Panc1 (cell line): ENCODE data around the gene CPPED1. TPM values are rescaled to one million over a fixed set of nuclear protein-coding genes. Genes with fewer than 3 reads are reported as not detected.

Experiments
- ATAC-seq: fragments of 200-7000 bp; cut with Tn5 transposase; 2 replicates; pipeline ENCODE4 v1.9.1; 2020; ENCODE audit warnings: mild to moderate bottlenecking, moderate library complexity
- BruUV-seq: library from RNA; stranded (reverse); fragments of 400-500 nt; replicated peaks from 2 replicates; lab custom pipeline; 2021; lab: Mats Ljungman, UMichigan
- CTCF ChIA-PET: fragments of 300-600 bp; sonication (Branson Sonifier 250); formaldehyde crosslinking; loops from one replicate; lab custom pipeline; 2022; ENCODE audit warnings: antibody characterized with exemption; lab: Charles Lee
- POLR2A ChIA-PET: fragments of 300-600 bp; sonication (Branson Sonifier 250); formaldehyde crosslinking; loops from one replicate; lab custom pipeline; 2022; ENCODE audit warnings: antibody characterized with exemption; lab: Charles Lee
- DNase-seq: peaks from one replicate; pipeline ENCODE4 v3.0.0-alpha.2; 2010; ENCODE audit warnings: low read depth, low spot score
- H3K27ac ChIP-seq: 2 replicates; pipeline ENCODE4 v1.5.1; 2011; ENCODE audit warnings: mild to moderate bottlenecking, low read length, inconsistent platforms
- H3K27me3 ChIP-seq: fragments of 200-500 bp; sonication (Bioruptor generic); 2 replicates; pipeline ENCODE4 v1.6.0; 2014; ENCODE audit warnings: low read length, inconsistent platforms; ENCODE audit not compliant: control insufficient read depth, insufficient read depth
- H3K36me3 ChIP-seq: fragments of 200-500 bp; sonication (Bioruptor generic); 2 replicates; pipeline ENCODE4 v1.5.1; 2014; ENCODE audit warnings: inconsistent platforms, mild to moderate bottlenecking, low read length, moderate library complexity; ENCODE audit not compliant: control insufficient read depth, insufficient read depth
- H3K4me1 ChIP-seq: 2 replicates; pipeline ENCODE4 v1.5.1; 2011; ENCODE audit warnings: inconsistent platforms, mild to moderate bottlenecking, low read length, moderate library complexity; ENCODE audit not compliant: control insufficient read depth, insufficient read depth
- H3K4me3 ChIP-seq, 2 experiments: 2 replicates each; pipeline ENCODE4 v1.5.1; 2011 to 2012; ENCODE audit warnings: low read depth in 2 of 2, low read length in 2 of 2, mild to moderate bottlenecking in 2 of 2, inconsistent platforms in 1 of 2, moderate library complexity in 1 of 2
- H3K9me3 ChIP-seq: fragments of 200-500 bp; sonication (Bioruptor generic); 2 replicates; pipeline ENCODE4 v1.5.1; 2014; ENCODE audit warnings: low read depth, mild to moderate bottlenecking, inconsistent platforms, low read length, moderate library complexity; ENCODE audit not compliant: control insufficient read depth, insufficient read depth
- CTCF ChIP-seq: fragments of 450-650 bp; IDR thresholded peaks from 2 replicates; pipeline ENCODE4 v1.5.1; 2017; ENCODE audit warnings: mild to moderate bottlenecking
- POLR2AphosphoS5 ChIP-seq: IDR thresholded peaks from 2 replicates; pipeline ENCODE4 v1.6.1; 2012; ENCODE audit warnings: mild to moderate bottlenecking, low read depth, low read length, moderate library complexity
- REST ChIP-seq, 2 experiments: IDR thresholded peaks; 2 replicates each; pipeline ENCODE4 v1.6.1; 2011 to 2012; ENCODE audit warnings: low read depth in 2 of 2, control low read depth in 1 of 2, low read length in 1 of 2, mild to moderate bottlenecking in 1 of 2, moderate library complexity in 1 of 2; ENCODE audit not compliant: insufficient read depth in 1 of 2
- SIN3A ChIP-seq: IDR thresholded peaks from 2 replicates; pipeline ENCODE4 v1.6.1; 2012; ENCODE audit warnings: low read depth, mild to moderate bottlenecking, low read length, moderate library complexity, borderline replicate concordance; ENCODE audit not compliant: insufficient read depth
- TCF7L2 ChIP-seq: IDR thresholded peaks from 2 replicates; pipeline ENCODE4 v1.6.1; 2011; ENCODE audit warnings: mild to moderate bottlenecking, low read depth, low read length, inconsistent platforms
- in situ Hi-C: cut with HindIII; loops from 2 replicates; pipeline ENCODE4 v1.10.0; 2016; ENCODE audit warnings: low sequenced_read_pairs, low pct_unique_long_range_greater_than_20kb
- intact Hi-C: fragments of 100-400 bp; cut with micrococcal nuclease; formaldehyde crosslinking; loops from one replicate; pipeline ENCODE4 v1.10.0; 2022; ENCODE audit not compliant: unreplicated experiment
- total RNA-seq: library from RNA; stranded (reverse); gene quantifications from one replicate; pipeline ENCODE4 v1.2.1, GENCODE V29; 2021; ENCODE audit not compliant: unreplicated experiment

The CPPED1 gene
- total RNA-seq, 1 experiment from 2014 or later, result 12.5 TPM

- no peaks in the 10 kb centered on the region for H3K36me3 ChIP-seq
- no peaks in the 10 kb centered on the region for H3K27me3 ChIP-seq
- intact Hi-C loops (no loop called here), in situ Hi-C loops (no loop called here)
- H3K4me1 ChIP-seq, result no peaks in the 10 kb centered on the region
- no peak for DNase-seq
- ChIA-PET POLR2A (no interaction called here), CTCF (no interaction called here)
- H3K9me3 ChIP-seq, result no peaks in the 10 kb centered on the region
- no peak overlapping the region for H3K4me3 ChIP-seq
- no peak overlapping the region for H3K27ac ChIP-seq
- no peak for ATAC-seq
- TF ChIP-seq TCF7L2, result no peak
- BruUV-seq, result no TSS peak
Observed at GRCh38 chr16:12649356-12649755, 154.3 kb downstream of the CPPED1 start.

- Histone ChIP-seq H3K36me3 (no peaks in the 10 kb centered on the region), H3K4me1 (no peaks in the 10 kb centered on the region), H3K27ac (no peak overlapping the region), H3K9me3 (no peaks in the 10 kb centered on the region), H3K4me3 (no peak overlapping the region), H3K27me3 (no peaks in the 10 kb centered on the region)
- CTCF ChIA-PET, result no interaction called here
- BruUV-seq, result no TSS peak
- TF ChIP-seq CTCF, result no peak
- POLR2A ChIA-PET, result interaction anchor here (0.6 kb wide), 1 partner anchor 903 kb away, joined by 3 read pairs; no protein-coding TSS in a partner anchor
- DNase-seq (no peak), ATAC-seq (no peak)
- intact Hi-C loops, result no loop called here
- in situ Hi-C loops, result no loop called here
Observed at GRCh38 chr16:12646490-12647274, 157.0 kb downstream of the CPPED1 start.

GRCh38 chr16:12646098-12646489 is 157.6 kb downstream of the CPPED1 start:
- POLR2A ChIA-PET, result no interaction called here
- TF ChIP-seq REST (IDR thresholded peaks at IDR 0.05; ENCODE audit: insufficient read depth in 1 of 2, low read depth in 2 of 2, low read length in 1 of 2) (no peak), SIN3A (no peak), CTCF (no peak), TCF7L2 (no peak), POLR2AphosphoS5 (no peak)
- H3K4me3 ChIP-seq, result no peak overlapping the region
- H3K36me3 ChIP-seq, result no peaks in the 10 kb centered on the region
- no peaks in the 10 kb centered on the region for H3K4me1 ChIP-seq
- in situ Hi-C loops (no loop called here), intact Hi-C loops (no loop called here)
- H3K27ac ChIP-seq, result no peak overlapping the region
- no peak for DNase-seq
- H3K27me3 ChIP-seq, result no peaks in the 10 kb centered on the region
- no TSS peak for BruUV-seq
- no peaks in the 10 kb centered on the region for H3K9me3 ChIP-seq
- no peak for ATAC-seq
- CTCF ChIA-PET, result no interaction called here
